HG03108 (cell line): ENCODE data around the gene PROX2.

Experiments
- ATAC-seq: cut with Tn5 transposase; IDR thresholded peaks from one replicate; pipeline ENCODE4 v1.9.1; 2021; ENCODE audit warnings: moderate library complexity; ENCODE audit not compliant: unreplicated experiment

Gene PROX2

DNA sequence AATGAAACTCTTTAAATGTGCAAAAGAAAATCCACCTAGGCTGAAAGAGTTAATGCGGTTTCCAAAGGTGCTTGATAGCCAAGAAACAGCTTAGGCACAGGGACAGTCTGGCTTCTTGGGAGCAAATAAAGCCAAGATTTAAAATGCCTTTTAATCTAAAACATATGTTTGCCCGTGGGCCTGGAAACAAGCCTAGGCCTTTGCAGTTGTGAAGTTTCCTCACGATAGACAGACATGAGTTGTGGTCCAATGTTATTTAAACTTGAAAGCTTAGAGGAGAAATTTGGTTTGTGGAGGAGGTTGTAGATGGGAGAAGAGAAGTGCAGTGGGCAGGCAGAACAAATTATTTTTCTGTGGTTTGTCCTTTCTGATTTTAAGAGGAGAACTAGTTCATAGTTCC, 29.8 kb downstream of the PROX2 start:
- no peak for ATAC-seq

- no peak for ATAC-seq
Measured at GRCh38 chr14:74843653-74844052, 32.3 kb downstream of the PROX2 start.

DNA sequence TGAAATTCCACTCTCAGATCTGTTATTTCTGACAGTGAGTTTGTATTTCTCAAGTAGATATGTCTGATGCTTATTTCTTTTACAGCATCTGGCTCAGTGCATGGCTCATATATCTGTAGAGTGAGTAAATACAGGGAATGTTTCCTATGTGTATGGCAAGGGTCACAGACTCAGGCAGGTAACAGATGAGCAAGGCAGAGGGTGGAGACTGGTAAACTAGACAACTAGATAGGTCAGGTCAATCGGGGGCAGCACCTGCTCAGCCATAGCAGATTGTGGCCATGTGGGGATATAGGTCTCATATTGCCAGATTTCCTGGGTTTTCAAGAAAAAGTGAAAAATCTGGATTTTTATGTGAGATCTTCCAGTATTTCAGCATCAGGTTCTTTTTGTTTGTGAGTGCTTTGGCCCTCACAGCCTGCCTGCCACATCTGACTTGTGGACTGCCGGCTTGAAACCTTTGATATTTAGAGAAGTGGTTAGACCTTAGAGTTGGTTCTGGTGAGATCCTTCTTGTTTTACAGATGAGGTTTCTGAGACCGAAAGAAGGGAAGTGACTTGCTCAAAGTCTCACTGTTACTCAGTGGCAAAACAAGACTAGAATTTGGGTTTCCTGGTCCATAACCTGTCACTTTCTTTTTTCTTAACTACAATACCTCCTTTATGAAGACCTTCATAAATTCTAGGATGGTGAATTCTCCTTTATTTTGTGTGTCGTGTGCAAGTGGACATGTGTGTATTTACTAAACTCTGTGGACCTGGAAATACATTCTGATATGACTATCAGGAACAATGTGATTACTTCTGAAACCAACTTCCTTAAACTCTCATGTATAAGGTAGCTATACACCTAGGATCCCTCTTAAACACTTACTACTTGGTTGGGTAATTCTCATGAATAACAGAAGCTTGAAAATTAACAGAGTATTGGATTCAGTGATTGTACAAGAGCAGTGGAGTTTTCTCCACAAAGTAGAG, 34.4 kb downstream of the PROX2 start:
- ATAC-seq: peak; percentile 78

- ATAC-seq: no peak
Measured at GRCh38 chr14:74840603-74841030, 35.3 kb downstream of the PROX2 start.

DNA sequence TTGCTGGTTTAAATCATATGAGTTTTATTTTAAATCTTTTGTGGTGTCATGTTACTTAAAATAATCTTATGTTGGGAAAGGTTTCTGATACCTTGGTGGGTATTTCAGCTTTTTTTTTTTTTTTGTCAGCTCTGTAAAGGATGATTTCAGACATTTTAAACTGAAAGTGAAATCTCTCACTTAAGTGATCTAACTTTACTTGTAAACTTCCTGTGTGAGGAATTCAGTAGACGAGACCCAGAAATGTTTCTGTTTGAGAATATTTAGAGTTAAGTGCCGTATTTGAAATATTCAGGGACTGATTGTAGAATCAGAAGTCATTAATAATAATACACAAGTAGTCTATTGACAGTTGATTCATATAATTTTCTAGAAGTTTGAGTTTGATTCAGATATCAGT, 37.8 kb downstream of the PROX2 start:
- no peak for ATAC-seq

DNA sequence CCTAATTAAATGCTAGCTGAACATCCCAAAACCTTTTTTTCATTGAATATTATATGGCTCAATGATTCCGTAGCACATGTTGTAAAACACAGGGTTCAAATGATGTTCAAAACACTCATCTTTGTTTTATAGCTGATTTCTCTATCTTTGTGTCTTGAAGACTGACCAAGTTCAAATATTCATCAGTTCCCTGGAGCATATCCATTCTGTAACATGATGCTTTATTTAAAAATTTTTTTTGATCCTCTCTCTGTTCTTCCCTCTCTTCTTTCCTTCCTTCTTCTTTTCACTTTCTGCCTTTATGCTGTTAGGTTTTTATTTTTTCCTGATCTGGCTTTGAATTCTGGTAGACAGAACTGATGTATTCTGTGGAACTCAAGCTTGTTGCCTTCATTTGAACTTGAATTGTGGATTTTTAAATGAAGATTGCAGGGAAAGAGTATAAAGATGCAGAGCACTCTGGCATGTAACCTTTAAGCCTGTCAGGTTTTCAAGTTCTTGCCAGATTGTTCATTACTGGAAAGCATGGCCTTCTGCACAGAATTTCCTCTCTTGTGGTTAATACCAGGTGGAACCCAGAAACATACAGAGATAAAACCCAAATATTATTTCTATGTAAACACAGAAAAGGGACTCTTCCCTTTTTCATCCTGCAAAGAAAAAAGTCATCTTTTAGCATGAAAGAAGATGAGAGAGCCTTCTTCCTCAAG, 39.5 kb downstream of the PROX2 start:
- ATAC-seq: no peak

- ATAC-seq: no peak
Measured at GRCh38 chr14:74835645-74836250, 40.2 kb downstream of the PROX2 start.

GRCh38 chr14:74834692-74835392, 41.1 kb downstream of the PROX2 start:
- ATAC-seq: no peak

DNA sequence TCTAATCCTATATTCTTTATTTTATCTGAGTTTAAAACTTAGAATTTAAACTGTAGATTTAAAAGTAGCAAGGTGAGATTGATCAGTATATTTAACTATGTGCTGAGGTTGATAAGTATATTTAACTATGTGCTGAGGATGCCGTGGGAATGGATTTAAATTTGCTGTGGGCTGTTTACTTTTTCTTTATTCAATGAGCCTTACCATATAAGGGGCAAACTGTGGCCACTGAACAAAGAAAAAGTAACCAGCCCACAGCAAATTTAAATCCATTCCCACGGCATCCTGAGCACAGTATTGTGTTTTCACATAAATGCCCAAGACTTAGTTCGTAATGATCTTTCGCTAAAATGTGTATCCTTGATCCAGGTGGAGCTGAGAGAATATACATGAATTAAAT, 43.1 kb downstream of the PROX2 start:
- ATAC-seq: no peak

DNA sequence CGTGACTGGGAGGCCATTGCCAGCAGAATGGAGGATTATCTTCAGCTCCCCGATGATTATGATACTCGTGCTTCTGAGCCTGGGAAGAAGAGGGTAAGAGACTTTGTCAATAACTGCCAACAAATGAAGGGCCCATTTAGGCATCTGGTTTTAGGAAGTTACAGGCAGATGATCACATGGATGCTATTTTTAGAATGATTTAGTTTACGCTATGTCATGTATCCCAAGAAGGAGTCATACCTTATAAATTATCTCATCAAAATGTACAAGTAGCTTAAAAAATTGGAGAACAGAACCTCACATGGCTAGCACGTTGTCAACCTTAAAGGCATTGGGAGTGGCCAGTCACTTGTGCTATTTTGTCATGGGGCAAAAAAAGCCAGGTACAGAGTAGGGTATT, 46.7 kb downstream of the PROX2 start:
- ATAC-seq: no peak

DNA sequence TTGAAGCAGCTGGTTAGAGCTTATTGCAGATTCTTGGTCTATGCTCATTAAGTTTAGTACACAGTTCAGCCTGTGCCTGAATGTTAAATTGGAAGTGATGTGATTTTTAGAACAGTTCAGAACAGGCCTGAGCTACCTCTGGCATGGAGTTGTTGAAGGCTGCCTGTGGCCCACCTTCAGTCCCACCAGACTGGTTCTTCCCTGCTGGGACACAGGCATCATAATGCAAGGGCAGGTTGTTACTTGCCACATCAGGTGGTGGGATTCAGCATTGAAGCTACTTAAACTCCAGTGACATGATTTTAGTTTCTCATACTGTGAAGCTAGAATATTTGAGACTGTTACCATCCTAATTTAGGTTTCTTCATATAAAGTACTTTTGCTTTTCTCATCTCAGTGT, 49.4 kb downstream of the PROX2 start:
- ATAC-seq: no peak
